Activated CD4-positive, alpha-beta T cell treated with anti-CD3 and anti-CD28 coated beads, Interleukin-2, amount 10 ng/mL, durations not matched to agents 24 days and 14 days (primary cell): ENCODE measurements around the gene CASP8. TPM values are rescaled to one million over a fixed set of nuclear protein-coding genes. Genes with fewer than 3 reads are reported as not detected.
"Not testable (repeated sequence)": the region's sequence is repeated elsewhere in the genome, so short reads cannot be mapped to it uniquely, and the experiment has no call there.

ENCODE experiments used
- DNase-seq: peaks from one replicate; pipeline ENCODE4 v3.0.0; 2022
- H3K27ac Mint-ChIP-seq: one replicate; pipeline ENCODE4 v1.8.0; 2022; ENCODE audit warnings: mild to moderate bottlenecking, mixed read lengths
- H3K27me3 Mint-ChIP-seq: one replicate; pipeline ENCODE4 v1.8.0; 2022; ENCODE audit warnings: mixed read lengths
- H3K36me3 Mint-ChIP-seq: one replicate; pipeline ENCODE4 v1.8.0; 2022; ENCODE audit warnings: low read depth, mild to moderate bottlenecking, mixed read lengths
- H3K4me1 Mint-ChIP-seq: one replicate; pipeline ENCODE4 v1.8.0; 2021; ENCODE audit warnings: mixed read lengths
- H3K4me3 Mint-ChIP-seq: one replicate; pipeline ENCODE4 v1.8.0; 2022; ENCODE audit warnings: mild to moderate bottlenecking, moderate library complexity, mixed read lengths
- H3K9me3 Mint-ChIP-seq: one replicate; pipeline ENCODE4 v1.8.0; 2021; ENCODE audit warnings: mixed read lengths
- intact Hi-C: fragments of 100-400 bp; cut with micrococcal nuclease; formaldehyde crosslinking; loops from one replicate; pipeline ENCODE4 v1.15.1; 2023
- total RNA-seq: library from RNA; stranded (reverse); gene quantifications from 2 replicates; pipeline ENCODE4 v1.2.3, GENCODE V29; 2022

Gene CASP8
- total RNA-seq, 1 donor from 2014 or later = 39.8 TPM

- peaks cover 18% of the 10 kb centered on the region for H3K36me3 Mint-ChIP-seq
- intact Hi-C loops = loop anchor here (1.0 to 10.0 kb wide), 10 partner anchors 21 to 1031 kb away; partner anchors contain the start of genes ALS2, BZW1, HYCC2 and NIF3L1
- peak overlapping the region; percentile 99 for H3K4me3 Mint-ChIP-seq
- no peaks in the 10 kb centered on the region for H3K9me3 Mint-ChIP-seq
- peak; percentile 74 for DNase-seq
- peak overlapping the region; percentile 99 for H3K27ac Mint-ChIP-seq
- H3K4me1 Mint-ChIP-seq = peaks cover 41% of the 10 kb centered on the region
- no peaks in the 10 kb centered on the region for H3K27me3 Mint-ChIP-seq
Observed at GRCh38 chr2:201233812-201234662, 26.3 kb upstream of the CASP8 start.

DNA sequence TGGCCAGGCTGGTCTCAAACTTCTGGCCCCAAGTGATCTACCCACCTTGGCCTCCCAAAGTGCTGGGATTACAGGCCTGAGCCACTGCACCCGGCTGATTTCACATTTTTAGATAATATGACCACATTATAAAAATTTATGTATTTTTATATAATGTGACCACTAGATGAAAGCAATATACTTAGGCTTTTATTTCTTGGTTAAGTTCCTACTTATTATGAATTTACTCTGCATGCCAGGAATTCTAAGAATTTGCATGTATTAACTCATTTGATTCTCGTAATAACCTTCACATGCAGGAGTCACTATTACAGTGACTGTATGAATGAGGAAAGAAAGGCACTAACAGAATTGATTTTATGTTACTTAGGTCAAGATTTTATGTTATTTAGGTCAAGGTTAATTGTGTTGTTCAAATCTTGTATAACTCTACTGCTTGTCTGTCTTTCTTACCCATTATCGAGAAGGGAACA, 25.6 kb upstream of the CASP8 start:
- intact Hi-C loops = loop anchor here (2.0 to 10.0 kb wide), 5 partner anchors 408 to 1030 kb away; partner anchors contain the start of genes ALS2, BZW1, NOP58 and TMEM237
- Mint-ChIP-seq H3K4me3 (peak overlapping the region; percentile 99), H3K36me3 (peaks cover 22% of the 10 kb centered on the region), H3K27me3 (no peaks in the 10 kb centered on the region), H3K27ac (peak overlapping the region; percentile 99), H3K9me3 (no peaks in the 10 kb centered on the region), H3K4me1 (peaks cover 44% of the 10 kb centered on the region)
- DNase-seq = no peak

DNA sequence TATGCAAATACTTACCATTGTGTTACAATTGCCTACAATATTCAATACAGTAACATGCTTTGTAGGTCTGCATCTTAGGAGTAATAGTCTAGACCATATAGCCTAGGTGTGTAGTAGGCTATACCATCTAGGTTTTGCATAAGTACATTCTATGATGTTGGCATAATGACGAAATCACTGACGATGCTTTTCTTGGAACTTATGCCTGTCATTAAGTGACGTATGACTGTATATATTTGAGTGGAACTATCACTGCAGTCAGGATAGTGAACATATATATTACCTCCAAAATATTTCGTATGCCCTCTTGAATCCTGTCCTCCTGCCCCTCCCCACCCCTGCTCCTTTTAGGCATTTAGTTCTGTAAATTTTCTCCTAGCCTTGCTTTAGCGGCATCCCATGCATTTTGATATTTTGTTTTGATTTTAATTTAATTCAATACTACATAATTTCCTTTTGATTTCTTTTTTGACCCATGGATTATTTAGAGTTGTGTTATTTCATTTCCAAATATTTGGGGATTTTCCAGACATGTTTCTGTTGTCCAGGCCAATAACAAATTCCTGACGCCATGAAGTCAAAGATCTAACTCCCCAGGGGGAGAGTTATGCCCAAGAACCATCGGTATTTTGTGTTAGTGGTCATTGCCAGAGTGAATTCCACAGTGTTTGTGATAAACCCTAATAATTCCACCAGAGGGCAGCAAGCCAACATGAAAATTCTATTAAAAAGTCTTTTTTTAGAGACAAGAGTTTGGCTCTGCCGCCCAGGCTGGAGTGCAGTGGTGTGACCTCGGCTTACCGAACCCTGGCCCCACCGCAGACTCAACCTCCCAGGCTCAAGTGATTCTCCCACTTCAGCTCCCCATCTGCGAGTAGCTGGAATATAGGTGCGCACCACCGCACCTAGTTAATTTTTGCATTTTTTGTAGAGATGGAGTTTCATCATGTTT, 24.2 kb upstream of the CASP8 start:
- no peaks in the 10 kb centered on the region for H3K9me3 Mint-ChIP-seq
- H3K4me1 Mint-ChIP-seq = peaks cover 45% of the 10 kb centered on the region
- peak; percentile 90 for DNase-seq
- H3K27ac Mint-ChIP-seq = peak overlapping the region; percentile 83
- intact Hi-C loops = loop anchor here (1.0 to 10.0 kb wide), 5 partner anchors 22 to 1029 kb away; partner anchors contain the start of genes NOP58 and TMEM237
- H3K36me3 Mint-ChIP-seq = peaks cover 36% of the 10 kb centered on the region
- peak overlapping the region; percentile 99 for H3K4me3 Mint-ChIP-seq
- no peaks in the 10 kb centered on the region for H3K27me3 Mint-ChIP-seq

DNA sequence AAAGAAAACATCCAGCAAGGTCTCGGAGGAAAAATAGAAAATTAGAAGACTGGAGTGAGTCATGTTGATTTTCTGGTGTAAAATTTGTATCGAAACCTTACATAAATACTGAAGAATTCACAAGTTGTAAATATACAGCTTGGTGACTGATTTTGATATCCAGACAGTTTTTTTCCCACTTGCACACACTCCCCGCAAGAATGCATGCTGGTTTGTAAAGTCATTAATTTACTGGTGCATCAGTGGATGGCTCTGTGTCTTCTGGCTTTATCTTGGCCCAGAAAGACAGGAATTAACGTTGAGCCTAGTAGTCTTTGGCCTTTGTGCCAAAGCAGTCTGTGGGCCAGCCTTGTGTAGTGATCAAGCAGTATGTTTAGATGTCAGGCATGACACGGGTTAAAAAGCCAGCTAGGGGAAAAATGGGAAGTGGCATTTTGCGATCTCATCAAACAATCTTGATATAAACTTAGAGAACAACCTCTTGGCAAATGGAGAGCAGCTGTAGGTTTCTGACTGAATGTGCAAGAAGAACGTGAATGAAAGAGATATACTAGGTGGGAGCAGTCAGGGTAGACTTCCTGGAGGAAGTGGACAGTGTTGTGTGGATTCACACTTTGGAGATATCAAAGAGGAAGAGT, 22.7 kb upstream of the CASP8 start:
- Mint-ChIP-seq H3K9me3 (no peaks in the 10 kb centered on the region), H3K4me1 (peaks cover 36% of the 10 kb centered on the region), H3K4me3 (peak overlapping the region; percentile 33), H3K27ac (peak overlapping the region; percentile 52), H3K27me3 (no peaks in the 10 kb centered on the region), H3K36me3 (peaks cover 45% of the 10 kb centered on the region)
- DNase-seq = no peak
- intact Hi-C loops = loop anchor here (10.0 kb wide), 1 partner anchor 1027 kb away; the partner anchor contains the start of gene NOP58

- intact Hi-C loops = loop anchor here (10.0 kb wide), 1 partner anchor 1025 kb away; the partner anchor contains the start of gene NOP58
- Mint-ChIP-seq H3K27ac (peak overlapping the region; percentile 89), H3K4me1 (peaks cover 36% of the 10 kb centered on the region), H3K4me3 (peak overlapping the region; percentile 70), H3K36me3 (peaks cover 46% of the 10 kb centered on the region)
- peak; percentile 74 for DNase-seq
- H3K27me3 Mint-ChIP-seq, H3K9me3 Mint-ChIP-seq: not testable (repeated sequence)
Observed at GRCh38 chr2:201239167-201239935, 21.0 kb upstream of the CASP8 start.

DNA sequence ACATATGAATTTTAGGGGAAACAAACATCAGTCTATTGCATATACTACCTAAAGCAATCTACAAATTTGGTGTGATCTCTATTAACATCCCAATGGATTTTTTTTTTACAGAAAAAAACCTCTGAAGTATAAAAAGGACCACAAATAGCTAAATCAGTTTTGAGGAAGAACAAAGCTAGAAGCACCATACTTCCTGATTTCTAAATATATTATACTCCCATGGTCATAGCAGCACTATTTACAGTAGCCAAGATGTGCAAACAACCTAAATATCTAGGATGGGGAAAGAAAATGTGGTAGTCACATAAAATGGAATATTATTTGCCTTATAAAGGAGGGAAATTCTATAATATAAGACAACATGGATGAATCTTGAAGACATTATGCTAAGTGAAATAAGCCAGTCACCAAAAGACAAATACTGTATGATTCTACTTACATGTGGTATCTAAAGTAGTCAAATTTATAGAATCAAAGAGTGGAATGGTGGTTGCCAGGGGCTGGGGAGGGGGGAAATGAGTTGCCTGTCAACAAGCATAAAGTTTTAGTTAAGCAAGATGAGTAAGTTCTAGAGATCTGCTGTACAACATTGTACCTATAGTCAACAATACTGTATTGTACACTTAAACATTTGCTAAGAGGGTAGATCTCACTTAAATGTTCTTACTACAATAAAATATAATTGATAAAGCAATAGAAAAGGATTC, 17.6 kb upstream of the CASP8 start:
- H3K4me1 Mint-ChIP-seq = peaks cover 29% of the 10 kb centered on the region
- no peaks in the 10 kb centered on the region for H3K9me3 Mint-ChIP-seq
- no peaks in the 10 kb centered on the region for H3K27me3 Mint-ChIP-seq
- DNase-seq = no peak
- intact Hi-C loops = no loop called here
- H3K36me3 Mint-ChIP-seq = peaks cover 52% of the 10 kb centered on the region
- no peak overlapping the region for H3K27ac Mint-ChIP-seq
- H3K4me3 Mint-ChIP-seq = no peak overlapping the region

- Mint-ChIP-seq H3K27me3 (no peaks in the 10 kb centered on the region), H3K36me3 (peaks cover 52% of the 10 kb centered on the region), H3K4me1 (peaks cover 33% of the 10 kb centered on the region), H3K4me3 (no peak overlapping the region), H3K27ac (no peak overlapping the region), H3K9me3 (no peaks in the 10 kb centered on the region)
- DNase-seq = no peak
- intact Hi-C loops = no loop called here
Observed at GRCh38 chr2:201244829-201245228, 15.5 kb upstream of the CASP8 start.

- intact Hi-C loops = no loop called here
- H3K4me3 Mint-ChIP-seq = no peak overlapping the region
- DNase-seq = no peak
- no peak overlapping the region for H3K27ac Mint-ChIP-seq
- H3K4me1 Mint-ChIP-seq = peaks cover 36% of the 10 kb centered on the region
- H3K9me3 Mint-ChIP-seq = peaks cover 5% of the 10 kb centered on the region
- H3K27me3 Mint-ChIP-seq = no peaks in the 10 kb centered on the region
- peaks cover 52% of the 10 kb centered on the region for H3K36me3 Mint-ChIP-seq
Observed at GRCh38 chr2:201246280-201246679, 14.1 kb upstream of the CASP8 start.

GRCh38 chr2:201248288-201248844, 12.0 kb upstream of the CASP8 start:
- no peak overlapping the region for H3K27ac Mint-ChIP-seq
- peaks cover 50% of the 10 kb centered on the region for H3K36me3 Mint-ChIP-seq
- no peaks in the 10 kb centered on the region for H3K27me3 Mint-ChIP-seq
- no peak for DNase-seq
- H3K4me3 Mint-ChIP-seq = no peak overlapping the region
- intact Hi-C loops = no loop called here
- peaks cover 47% of the 10 kb centered on the region for H3K4me1 Mint-ChIP-seq
- peaks cover 8% of the 10 kb centered on the region for H3K9me3 Mint-ChIP-seq

- Mint-ChIP-seq H3K36me3 (peaks cover 54% of the 10 kb centered on the region), H3K27me3 (no peaks in the 10 kb centered on the region), H3K9me3 (peaks cover 8% of the 10 kb centered on the region), H3K4me1 (peaks cover 53% of the 10 kb centered on the region), H3K4me3 (no peak overlapping the region), H3K27ac (no peak overlapping the region)
- intact Hi-C loops = no loop called here
- no peak for DNase-seq
Observed at GRCh38 chr2:201249889-201250288, 10.4 kb upstream of the CASP8 start.

DNA sequence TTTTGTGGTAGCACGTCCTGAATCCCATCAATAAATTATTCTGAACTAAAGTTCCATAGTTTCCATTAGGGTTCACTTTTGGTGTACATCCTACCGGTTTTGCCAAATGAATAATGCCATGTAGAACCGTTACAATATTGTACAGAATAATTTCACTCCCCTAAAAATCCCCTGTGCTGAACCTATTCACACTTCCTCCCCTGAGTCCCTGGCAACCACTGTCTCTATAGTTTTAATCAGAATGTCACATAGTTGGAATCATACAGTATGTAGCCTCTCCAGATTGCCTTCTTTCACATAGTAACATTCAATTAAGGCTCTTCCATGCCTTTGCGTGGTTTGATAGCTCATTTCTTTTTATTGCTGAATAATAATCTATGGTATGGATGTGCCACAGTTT, 9.6 kb upstream of the CASP8 start:
- H3K27ac Mint-ChIP-seq = peak overlapping the region; percentile 16
- H3K27me3 Mint-ChIP-seq = no peaks in the 10 kb centered on the region
- intact Hi-C loops = no loop called here
- H3K36me3 Mint-ChIP-seq = peaks cover 52% of the 10 kb centered on the region
- H3K9me3 Mint-ChIP-seq = peaks cover 8% of the 10 kb centered on the region
- peaks cover 58% of the 10 kb centered on the region for H3K4me1 Mint-ChIP-seq
- no peak for DNase-seq
- H3K4me3 Mint-ChIP-seq = no peak overlapping the region
